HG03108 (cell line): ENCODE results near the gene NRG3.
"Not testable (repeated sequence)": the region's sequence is repeated elsewhere in the genome, so short reads cannot be mapped to it uniquely, and the experiment has no call there.

Source experiments
- ATAC-seq: cut with Tn5 transposase; IDR thresholded peaks from one replicate; pipeline ENCODE4 v1.9.1; 2021; ENCODE audit warnings: moderate library complexity; ENCODE audit not compliant: unreplicated experiment

NRG3 gene

GRCh38 chr10:82660205-82660604 is 785.2 kb downstream of the NRG3 start:
- ATAC-seq = no peak

- no peak for ATAC-seq
Observed at GRCh38 chr10:82660986-82661385, 786.0 kb downstream of the NRG3 start.

GRCh38 chr10:82661701-82662100 is 786.7 kb downstream of the NRG3 start:
- no peak for ATAC-seq

- ATAC-seq = no peak
Observed at GRCh38 chr10:82668221-82668895, 793.4 kb downstream of the NRG3 start.

- no peak for ATAC-seq
Observed at GRCh38 chr10:82674036-82674435, 799.0 kb downstream of the NRG3 start.

GRCh38 chr10:82677932-82678331 is 802.9 kb downstream of the NRG3 start:
- ATAC-seq = not testable (repeated sequence)

GRCh38 chr10:82678451-82678850 is 803.5 kb downstream of the NRG3 start:
- not testable (repeated sequence) for ATAC-seq

- ATAC-seq = no peak
Observed at GRCh38 chr10:82680608-82681007, 805.6 kb downstream of the NRG3 start.

GRCh38 chr10:82683945-82684344 is 809.0 kb downstream of the NRG3 start:
- no peak for ATAC-seq

GRCh38 chr10:82685087-82685486 is 810.1 kb downstream of the NRG3 start:
- no peak for ATAC-seq

- ATAC-seq = no peak
Observed at GRCh38 chr10:82691211-82691610, 816.2 kb downstream of the NRG3 start.

- no peak for ATAC-seq
Observed at GRCh38 chr10:82692458-82692857, 817.5 kb downstream of the NRG3 start.

- ATAC-seq = no peak
Observed at GRCh38 chr10:82721831-82722230, 846.8 kb downstream of the NRG3 start.

GRCh38 chr10:82722273-82722672 is 847.3 kb downstream of the NRG3 start:
- ATAC-seq = no peak

- no peak for ATAC-seq
Observed at GRCh38 chr10:82736305-82736704, 861.3 kb downstream of the NRG3 start.

- no peak for ATAC-seq
Observed at GRCh38 chr10:82737549-82737948, 862.6 kb downstream of the NRG3 start.

GRCh38 chr10:82738592-82738991 is 863.6 kb downstream of the NRG3 start:
- ATAC-seq = no peak

- no peak for ATAC-seq
Observed at GRCh38 chr10:82742478-82742877, 867.5 kb downstream of the NRG3 start.

- no peak for ATAC-seq
Observed at GRCh38 chr10:82742898-82743297, 867.9 kb downstream of the NRG3 start.

GRCh38 chr10:82750538-82750937 is 875.5 kb downstream of the NRG3 start:
- no peak for ATAC-seq

GRCh38 chr10:82757397-82757796 is 882.4 kb downstream of the NRG3 start:
- no peak for ATAC-seq

- ATAC-seq = no peak
Observed at GRCh38 chr10:82757901-82758300, 882.9 kb downstream of the NRG3 start.

- no peak for ATAC-seq
Observed at GRCh38 chr10:82759050-82759449, 884.1 kb downstream of the NRG3 start.
